OCI-LY1 (cell line): Measurements from ENCODE around the gene ATP9B.

Source experiments
- EZH2 ChIP-seq: fragments of 200-600 bp; sonication (generic), shearing (Covaris generic); IDR thresholded peaks from 2 replicates; pipeline ENCODE4 v1.8.0; 2017; ENCODE audit warnings: borderline replicate concordance, mixed run types, mild to moderate bottlenecking, antibody characterized with exemption, low read length, moderate library complexity, mixed read lengths
- TF ChIP-seq, protein P1 (sequence below): fragments of 200-600 bp; sonication (generic), shearing (Covaris generic); IDR thresholded peaks from 2 replicates; pipeline ENCODE4 v1.5.1; 2017; ENCODE audit warnings: mild to moderate bottlenecking, antibody characterized with exemption, low read length, moderate library complexity, mixed read lengths

- TF ChIP-seq, protein P1, sequence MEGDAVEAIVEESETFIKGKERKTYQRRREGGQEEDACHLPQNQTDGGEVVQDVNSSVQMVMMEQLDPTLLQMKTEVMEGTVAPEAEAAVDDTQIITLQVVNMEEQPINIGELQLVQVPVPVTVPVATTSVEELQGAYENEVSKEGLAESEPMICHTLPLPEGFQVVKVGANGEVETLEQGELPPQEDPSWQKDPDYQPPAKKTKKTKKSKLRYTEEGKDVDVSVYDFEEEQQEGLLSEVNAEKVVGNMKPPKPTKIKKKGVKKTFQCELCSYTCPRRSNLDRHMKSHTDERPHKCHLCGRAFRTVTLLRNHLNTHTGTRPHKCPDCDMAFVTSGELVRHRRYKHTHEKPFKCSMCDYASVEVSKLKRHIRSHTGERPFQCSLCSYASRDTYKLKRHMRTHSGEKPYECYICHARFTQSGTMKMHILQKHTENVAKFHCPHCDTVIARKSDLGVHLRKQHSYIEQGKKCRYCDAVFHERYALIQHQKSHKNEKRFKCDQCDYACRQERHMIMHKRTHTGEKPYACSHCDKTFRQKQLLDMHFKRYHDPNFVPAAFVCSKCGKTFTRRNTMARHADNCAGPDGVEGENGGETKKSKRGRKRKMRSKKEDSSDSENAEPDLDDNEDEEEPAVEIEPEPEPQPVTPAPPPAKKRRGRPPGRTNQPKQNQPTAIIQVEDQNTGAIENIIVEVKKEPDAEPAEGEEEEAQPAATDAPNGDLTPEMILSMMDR = no peak
- TF ChIP-seq EZH2 = no peak
These were observed 64.5 kb downstream of the ATP9B start for GRCh38 chr18:79133724-79134123.
